Esophagus (tissue), 2 donors: ENCODE data around the gene CLPTM1L. TPM values are rescaled to one million over a fixed set of nuclear protein-coding genes. Genes with fewer than 3 reads are reported as not detected.

ENCODE experiments used
- H3K27ac ChIP-seq, 2 donors: one replicate each; pipeline ENCODE4 v1.5.1; 2013; ENCODE audit warnings: low read depth in 2 of 2, mild to moderate bottlenecking in 2 of 2, inconsistent platforms in 1 of 2, low read length in 1 of 2, moderate library complexity in 1 of 2
- H3K27me3 ChIP-seq, 2 donors: one replicate each; pipeline ENCODE4 v1.6.1; 2013; ENCODE audit warnings: low read length in 2 of 2, control low read depth in 1 of 2, mild to moderate bottlenecking in 1 of 2; ENCODE audit not compliant: insufficient read depth in 2 of 2, control insufficient read depth in 1 of 2
- H3K36me3 ChIP-seq, 2 donors: one replicate each; pipeline ENCODE4 v1.6.1; 2013; ENCODE audit warnings: low read length in 1 of 2; ENCODE audit not compliant: control insufficient read depth in 2 of 2, insufficient read depth in 2 of 2
- H3K4me1 ChIP-seq, 2 donors: one replicate each; pipeline ENCODE4 v1.6.1; 2013; ENCODE audit warnings: low read length in 1 of 2; ENCODE audit not compliant: control insufficient read depth in 2 of 2, insufficient read depth in 2 of 2
- H3K4me3 ChIP-seq, 2 donors: one replicate each; pipeline ENCODE4 v1.5.1; 2013; ENCODE audit warnings: low read length in 2 of 2, mild to moderate bottlenecking in 2 of 2, low read depth in 1 of 2, moderate library complexity in 1 of 2
- H3K9me3 ChIP-seq, 2 donors: one replicate each; pipeline ENCODE4 v1.6.1; 2013; ENCODE audit warnings: mild to moderate bottlenecking in 2 of 2, low read depth in 1 of 2, low read length in 1 of 2, moderate library complexity in 1 of 2; ENCODE audit not compliant: control insufficient read depth in 2 of 2, insufficient read depth in 1 of 2
- WGBS, 2 donors: extraction: QIAGEN DNeasy Blood & Tissue Kit; methylation state at CpG; one replicate each; pipeline ENCODE4 v1.1.7; 2013; 5-methylcytosine and 5-hydroxymethylcytosine counted together
- polyA plus RNA-seq, 2 donors: library from polyadenylated mRNA; stranded (reverse); fragments of 200-250 nt; gene quantifications; one replicate each; pipeline ENCODE4 v1.2.3, GENCODE V29; 2013
- donor health status: healthy with polysubstance abuse.
- donor health status: Bipolar disorder and iron deficiency.

The CLPTM1L gene
- polyA plus RNA-seq, 2 donors = 20.0 to 52.1 TPM

DNA sequence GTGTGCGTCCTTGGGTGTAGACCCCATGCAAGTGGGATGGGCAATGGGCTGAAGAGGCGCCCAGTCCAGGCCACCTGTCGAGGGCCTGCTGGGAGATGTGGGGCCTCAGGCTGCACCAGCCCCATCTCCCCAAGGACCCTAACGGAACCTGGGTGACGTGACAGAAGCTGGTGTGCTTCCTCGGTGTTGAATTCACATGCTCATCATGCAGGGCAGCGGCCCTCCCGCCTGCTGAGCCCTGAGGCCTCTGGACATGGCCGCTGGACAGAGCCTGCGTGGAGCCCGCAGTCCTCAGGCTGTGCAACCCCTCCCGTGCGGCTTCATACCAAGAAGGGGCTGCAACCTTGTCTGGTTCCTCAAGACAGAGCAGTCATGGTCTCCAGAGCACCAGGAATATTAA, 76.8 kb downstream of the CLPTM1L start:
- Histone ChIP-seq H3K36me3 (no peaks in the 10 kb centered on the region), H3K27me3 (no peaks in the 10 kb centered on the region), H3K4me3 (no peak overlapping the region), H3K9me3 (peaks cover 0 to under 1% of the 10 kb centered on the region in 2 donors), H3K4me1 (no peaks in the 10 kb centered on the region), H3K27ac (no peak overlapping the region)
- WGBS, 2 donors = 93 to 94% methylated on average over 13 of the region's 13 CpGs

Other genes with a start within 250 kb of the CLPTM1L start
- gene SLC12A7, start 233.0 kb downstream of the CLPTM1L start, polyA plus RNA-seq = 1 to 10 TPM; 4.0 to 4.7 TPM
- not detected for gene SLC6A19, start 143.5 kb downstream of the CLPTM1L start, polyA plus RNA-seq
- gene SLC6A18, start 119.7 kb downstream of the CLPTM1L start, polyA plus RNA-seq = not detected
- under 1 TPM; 0.13 to 0.51 TPM for gene TERT, start 50.0 kb downstream of the CLPTM1L start, polyA plus RNA-seq
- gene SLC6A3, start 100.3 kb upstream of the CLPTM1L start, polyA plus RNA-seq = under 1 TPM in 1 of 2 donors, not detected in 1; 0.11 TPM
- 1 to 10 TPM; 5.0 to 6.3 TPM for gene LPCAT1, start 178.9 kb upstream of the CLPTM1L start, polyA plus RNA-seq